GM12878 (cell line): Measurements from ENCODE around the gene DMRTC2. TPM values are rescaled to one million over a fixed set of nuclear protein-coding genes. Genes with fewer than 3 reads are reported as not detected.

Experiments
- CEBPZ ChIP-seq: fragments of 150-350 bp; IDR thresholded peaks from 2 replicates; pipeline ENCODE4 v1.6.1; 2016; ENCODE audit warnings: low read depth, low read length
- FOXK2 ChIP-seq: fragments of 450-650 bp; IDR thresholded peaks from 2 replicates; pipeline ENCODE4 v1.6.1; 2017; ENCODE audit warnings: mild to moderate bottlenecking, moderate library complexity
- IRF4 ChIP-seq: IDR thresholded peaks from 2 replicates; pipeline ENCODE4 v1.6.1; 2011; ENCODE audit warnings: low read depth, low read length
- RAD21 ChIP-seq: IDR thresholded peaks from 2 replicates; pipeline ENCODE4 v1.6.1; 2011; ENCODE audit warnings: mild to moderate bottlenecking, low read depth, low read length, moderate library complexity; ENCODE audit not compliant: insufficient read depth
- REST ChIP-seq: IDR thresholded peaks from 2 replicates; pipeline ENCODE4 v1.6.1; 2012; ENCODE audit warnings: mild to moderate bottlenecking, low read depth, low read length
- SMAD5 ChIP-seq: IDR thresholded peaks from 2 replicates; pipeline ENCODE4 v1.6.1; 2016; ENCODE audit warnings: antibody characterized with exemption, low read depth
- ZNF384 ChIP-seq: IDR thresholded peaks from 2 replicates; pipeline ENCODE4 v1.6.1; 2012; ENCODE audit warnings: low read depth, mild to moderate bottlenecking, low read length, improper control_type of control experiment, borderline replicate concordance
- polyA plus RNA-seq, 11 experiments: library from polyadenylated mRNA; depleted of rRNA in 4 of 11; unstranded in 6 of 11; stranded (reverse) in 5 of 11; fragments of >200 nt; fragmentation: Nextera tagmentation in 4 of 11; fragmentation: Illumina TruSeq in 1 of 11; extraction: Ambion mirVana in 4 of 11; extraction: Trizol in 1 of 11; gene quantifications; 1 replicate in 1 of 11; 2 replicates in 10 of 11; pipeline versions ENCODE4 v1.2.1 to v1.2.3, GENCODE V29; 2011 to 2016; ENCODE audit warnings: inconsistent platforms in 2 of 11, missing spikeins in 2 of 11, low read depth in 1 of 11
- total RNA-seq, 4 experiments: library from RNA; depleted of rRNA in 3 of 4; stranded (reverse); fragments of >200 nt in 3 of 4; fragmentation: Illumina TruSeq in 1 of 4; extraction: Trizol in 1 of 4; gene quantifications; 2 replicates each; pipeline versions ENCODE4 v1.2.1 to v1.2.3, GENCODE V29; 2013 to 2021

Gene DMRTC2
- total and polyA plus RNA-seq, 10 of the 15 experiments (the other 5 are each of a cell fraction or from before 2014, with no cell fraction given) = not detected

GRCh38 chr19:41876847-41877832 is 32.3 kb downstream of the DMRTC2 start, which contains the start of gene CD79A (continued):
- no peak for TF ChIP-seq CEBPZ
- no peak; the same call in 1 of the 2 replicates for TF ChIP-seq RAD21
- TF ChIP-seq FOXK2 = no peak
- TF ChIP-seq ZNF384 = no peak
- TF ChIP-seq SMAD5 = no peak
- no peak for TF ChIP-seq REST
- TF ChIP-seq IRF4 = no peak; the same call in 1 of the 2 replicates
